Activated naive CD4-positive, alpha-beta T cell (primary cell): ENCODE results near the gene SPAG4.
A peak's percentile ranks its signal among the peaks of the same experiment; 100 is the strongest.

Experiments used
- DNase-seq, 4 experiments: peaks; one replicate each; lab custom pipeline; 2025; lab: John Stamatoyannopoulos, UW

SPAG4 gene

GRCh38 chr20:35657271-35657670, 41.6 kb downstream of the SPAG4 start:
- DNase-seq = no peak

GRCh38 chr20:35660122-35660937, 44.7 kb downstream of the SPAG4 start:
- no peak for DNase-seq

GRCh38 chr20:35661053-35661452, 45.4 kb downstream of the SPAG4 start:
- DNase-seq = no peak

GRCh38 chr20:35661908-35662307, 46.3 kb downstream of the SPAG4 start:
- DNase-seq = no peak

- DNase-seq = no peak
Observed at GRCh38 chr20:35662551-35662950, 46.9 kb downstream of the SPAG4 start.

- DNase-seq = peak; percentile 50 to 64 (median 52)
Observed at GRCh38 chr20:35663516-35664465, 48.2 kb downstream of the SPAG4 start.

- peak; percentile 83 to 90 (median 87) for DNase-seq
Observed at GRCh38 chr20:35664466-35665206, 49.0 kb downstream of the SPAG4 start, which contains the start of the genes CPNE1 and RBM12. Gene CPNE1, minus strand, starts transcription at chr20:35664900. Its CDS starts 31,977 bp downstream, at chr20:35632923. Gene RBM12, minus strand, starts transcription at chr20:35664900. Its CDS starts 9,578 bp downstream, at chr20:35655322.

- no peak for DNase-seq
Observed at GRCh38 chr20:35665949-35666288, 50.3 kb downstream of the SPAG4 start.

- no peak for DNase-seq
Observed at GRCh38 chr20:35669221-35669620, 53.6 kb downstream of the SPAG4 start.

GRCh38 chr20:35669681-35670080, 54.1 kb downstream of the SPAG4 start:
- DNase-seq = no peak
